GM18502 (cell line): ENCODE measurements around the gene CERS3.
A peak's percentile ranks its signal among the peaks of the same experiment; 100 is the strongest.

Experiments used
- ATAC-seq: cut with Tn5 transposase; IDR thresholded peaks from one replicate; pipeline ENCODE4 v1.9.1; 2021; ENCODE audit warnings: mild to moderate bottlenecking; ENCODE audit not compliant: unreplicated experiment, poor library complexity

Gene CERS3

DNA sequence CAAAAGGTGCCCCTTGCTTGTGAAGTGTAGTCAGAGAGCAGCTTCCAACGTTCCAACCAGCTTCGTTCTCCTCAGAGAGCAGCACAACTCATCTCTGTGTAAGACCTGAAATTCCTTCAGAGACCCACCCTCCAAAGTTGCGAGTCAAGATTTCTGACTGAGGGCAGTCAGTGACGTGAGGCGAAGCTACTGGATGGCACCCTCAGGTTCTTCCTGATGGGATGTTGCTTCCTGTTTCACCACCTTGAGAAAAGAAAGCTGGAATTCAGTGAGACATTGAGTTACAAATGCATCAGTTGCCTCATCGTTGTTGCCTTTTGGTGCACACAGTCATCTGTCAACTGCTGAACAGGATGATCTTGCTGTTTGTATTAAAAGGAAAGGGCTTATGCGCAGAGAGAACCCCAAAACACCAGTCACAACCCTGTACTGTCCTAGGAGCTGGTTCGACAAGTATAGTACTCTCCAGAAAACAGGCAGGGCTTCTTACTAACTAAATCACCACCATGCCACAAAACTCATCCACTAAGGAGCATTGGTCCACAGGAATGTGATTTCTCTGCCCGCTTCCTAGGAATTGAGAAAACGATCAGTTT, at the start of gene CERS3:
CERS3 (minus strand) TSS at position 118 of the 596 bp plus-strand sequence. CDS start 27,101 bp downstream, outside the sequence.
- no peak for ATAC-seq

DNA sequence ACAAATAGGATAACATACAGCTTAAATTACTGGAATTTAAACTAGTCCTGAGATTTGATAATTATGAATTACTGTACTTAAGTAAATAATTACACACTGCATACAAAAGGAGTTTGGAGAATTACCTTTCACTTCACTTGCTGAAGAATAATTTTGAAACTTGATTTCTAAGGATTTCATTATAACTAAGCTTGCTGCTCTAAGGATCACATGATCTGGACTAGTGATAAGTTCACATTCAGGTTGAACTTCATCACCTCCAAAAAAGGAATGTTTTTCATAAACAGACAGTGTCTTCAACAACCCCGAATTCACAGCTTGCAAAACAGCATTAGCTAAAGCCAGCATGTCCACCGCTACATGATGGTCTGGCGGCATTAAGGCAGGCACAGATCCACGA, 44.8 kb upstream of the CERS3 start:
- no peak for ATAC-seq

- ATAC-seq = no peak
These were observed 43.7 kb upstream of the CERS3 start for GRCh38 chr15:100572362-100572983.

- ATAC-seq = no peak
These were observed 42.9 kb upstream of the CERS3 start for GRCh38 chr15:100571592-100572167.

DNA sequence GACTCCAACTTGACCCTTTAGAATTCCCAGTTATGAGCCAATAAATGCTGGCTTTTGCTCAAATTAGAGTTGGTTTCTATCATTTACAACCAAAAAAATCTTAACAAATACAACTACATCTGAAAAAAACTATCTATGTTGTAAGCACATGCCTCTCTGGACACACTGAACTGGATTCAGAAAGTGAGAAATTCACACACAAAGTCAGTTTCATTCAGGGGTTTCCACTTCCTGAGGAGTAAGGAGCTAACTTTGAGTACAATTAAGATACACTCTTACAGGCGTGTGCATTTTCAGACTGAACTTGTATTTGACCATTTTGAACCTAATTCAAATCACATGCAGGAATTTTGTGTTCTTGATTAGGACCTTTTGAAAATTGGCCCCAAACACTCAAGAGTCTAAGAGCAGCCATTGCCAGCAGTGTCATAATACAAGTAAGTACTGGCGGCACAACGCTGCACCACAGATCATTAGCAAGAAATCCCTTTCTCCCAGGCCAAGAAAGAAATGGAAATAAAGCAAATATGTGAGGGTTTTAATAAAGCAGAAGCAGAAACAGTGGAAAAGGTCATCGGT, 42.1 kb upstream of the CERS3 start:
- peak; percentile 90 for ATAC-seq

GRCh38 chr15:100570275-100570674, 41.5 kb upstream of the CERS3 start:
- peak; percentile 22 for ATAC-seq

GRCh38 chr15:100569391-100569790, 40.6 kb upstream of the CERS3 start:
- no peak for ATAC-seq

DNA sequence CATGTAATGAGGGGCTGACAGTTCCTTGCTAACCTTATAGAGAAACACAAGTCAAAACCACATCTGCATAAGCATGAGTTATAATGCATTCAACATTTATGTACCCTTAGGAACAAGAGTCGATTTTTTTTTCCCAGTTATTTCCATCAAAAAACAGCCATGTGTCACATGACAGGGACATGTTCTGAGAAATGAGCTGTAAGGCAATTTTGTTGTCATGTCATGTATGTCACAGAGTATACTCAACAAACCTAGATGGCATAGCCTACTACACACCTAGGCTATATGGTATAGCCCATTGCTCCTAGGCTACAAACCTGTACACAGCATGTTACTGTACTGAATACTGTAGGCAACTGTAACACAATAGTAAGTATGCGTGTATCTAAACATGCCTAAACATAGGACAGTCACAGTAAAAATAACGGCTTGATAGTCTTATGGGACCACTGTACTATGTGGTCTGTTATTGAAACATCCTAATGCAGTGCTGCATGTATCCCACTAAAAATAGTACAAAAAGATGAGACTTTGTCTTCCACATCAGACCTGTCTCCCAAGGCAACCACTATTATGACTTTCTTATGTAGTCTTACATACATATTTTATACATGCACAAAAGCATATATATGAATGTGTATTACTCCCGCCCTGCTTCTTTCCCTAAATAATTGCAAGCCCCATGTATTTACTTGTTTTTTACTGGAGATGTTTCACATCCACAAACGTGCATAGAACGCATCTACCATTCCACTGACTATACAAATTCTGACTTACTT, 38.3 kb upstream of the CERS3 start:
- no peak for ATAC-seq

GRCh38 chr15:100565591-100565990, 36.8 kb upstream of the CERS3 start:
- no peak for ATAC-seq

GRCh38 chr15:100560323-100560722, 31.6 kb upstream of the CERS3 start:
- ATAC-seq = no peak

GRCh38 chr15:100559330-100559729, 30.6 kb upstream of the CERS3 start:
- no peak for ATAC-seq

DNA sequence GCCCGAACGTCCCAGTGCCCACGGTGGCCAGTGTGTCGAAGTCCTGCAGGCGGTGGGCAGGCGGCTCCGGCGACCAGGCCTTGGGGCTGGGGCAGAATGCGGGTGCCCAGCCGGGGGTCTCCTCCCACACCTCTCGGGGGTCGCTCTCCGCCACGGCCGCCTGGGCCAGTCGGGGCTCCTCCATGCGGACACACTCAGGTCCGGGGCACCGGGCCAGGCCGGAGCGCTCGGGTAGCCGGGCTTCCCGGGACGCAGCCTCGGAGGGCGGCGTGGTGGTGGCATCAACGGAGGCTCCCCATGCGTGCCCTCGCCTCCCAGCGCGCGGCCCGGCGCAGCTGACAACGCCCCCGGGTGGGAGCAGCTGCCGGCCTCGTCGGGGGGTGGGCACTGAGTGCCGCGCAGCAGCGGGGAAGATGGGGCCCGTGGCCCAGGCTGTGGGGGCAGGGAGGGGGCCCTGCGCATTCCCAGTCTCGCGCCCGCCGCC, 30.1 kb upstream of the CERS3 start:
- ATAC-seq = no peak

DNA sequence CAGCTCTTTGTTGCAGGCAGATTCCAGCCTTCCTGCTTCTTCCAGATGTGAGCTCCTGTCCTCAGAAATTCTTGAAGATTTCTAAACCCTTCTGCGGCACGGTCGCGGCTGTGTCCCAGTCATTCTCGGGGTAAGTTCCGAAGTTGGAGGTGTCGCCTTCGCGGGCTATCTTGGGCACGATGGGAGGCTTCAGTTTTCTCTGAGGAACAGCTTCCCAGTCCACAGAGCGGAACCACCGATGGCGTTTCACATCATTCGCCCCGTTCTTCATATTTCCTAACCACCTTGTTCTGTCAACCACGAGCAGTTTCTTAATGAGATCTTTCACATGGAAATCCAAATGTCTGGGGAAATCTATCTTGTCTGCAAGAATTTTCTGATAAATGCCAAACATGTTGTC, 24.7 kb upstream of the CERS3 start:
- no peak for ATAC-seq

- no peak for ATAC-seq
These were observed 19.2 kb upstream of the CERS3 start for GRCh38 chr15:100547961-100548360.

DNA sequence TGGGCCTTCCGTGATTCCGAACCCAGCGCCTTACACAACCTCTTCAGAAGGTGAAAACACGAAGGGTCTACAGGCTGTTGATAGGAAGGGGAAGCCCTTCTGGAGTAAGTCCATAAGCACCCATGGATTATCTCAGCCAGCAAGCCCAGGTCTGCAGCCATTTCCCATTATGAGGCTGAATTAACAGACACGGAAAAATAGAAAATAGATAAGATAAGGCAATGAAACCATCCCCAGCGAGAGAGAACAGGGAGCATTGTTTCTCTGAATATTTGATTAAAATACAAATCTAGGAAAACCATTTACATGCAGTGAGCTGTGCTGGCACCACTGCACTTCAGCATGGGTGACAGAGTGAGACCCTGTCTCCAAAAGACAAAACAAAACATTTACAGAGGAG, 16.2 kb upstream of the CERS3 start:
- ATAC-seq = no peak

GRCh38 chr15:100544338-100544841, 15.6 kb upstream of the CERS3 start:
- no peak for ATAC-seq

- no peak for ATAC-seq
These were observed 13.5 kb upstream of the CERS3 start for GRCh38 chr15:100542290-100542689.

GRCh38 chr15:100537331-100537730, 8.6 kb upstream of the CERS3 start:
- peak; percentile 74 for ATAC-seq

DNA sequence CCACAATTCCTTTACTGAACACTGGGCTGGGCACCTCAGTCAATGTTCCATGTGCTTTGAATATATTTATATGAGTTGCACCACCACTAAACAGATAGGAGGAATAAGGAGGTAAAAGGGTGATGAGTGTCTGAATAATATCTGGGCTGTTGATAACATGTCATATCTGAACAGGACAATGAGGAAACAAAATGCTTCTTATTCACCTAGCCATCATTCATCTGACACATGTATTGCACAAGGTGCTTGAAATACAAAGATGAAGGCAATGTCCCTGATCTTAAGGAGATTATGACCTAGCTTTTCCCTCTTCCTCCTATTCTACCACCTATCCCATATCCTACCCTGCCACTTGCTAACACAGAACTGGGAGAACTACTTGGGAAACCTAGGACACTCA, 8.0 kb upstream of the CERS3 start:
- no peak for ATAC-seq

GRCh38 chr15:100533886-100534285, 5.1 kb upstream of the CERS3 start:
- no peak for ATAC-seq
